Heart left ventricle (tissue), 13 donors: Measurements from ENCODE around the gene VWA3B.

Experiments
- CTCF ChIP-seq, 12 donors: fragments of 200-600 bp; sonication (generic) in 4 of 12; IDR thresholded peaks; one replicate each; pipeline versions ENCODE4 v1.5.0 to v1.8.0; 2018 to 2022; ENCODE audit warnings: antibody characterized with exemption in 12 of 12, mild to moderate bottlenecking in 5 of 12
- POLR2A ChIP-seq, 2 donors: fragments of 450-650 bp; IDR thresholded peaks; one replicate each; pipeline ENCODE4 v1.6.1; 2017; ENCODE audit warnings: antibody characterized with exemption in 2 of 2, mild to moderate bottlenecking in 2 of 2, moderate library complexity in 2 of 2
- donor health status: ischemic (EF 13 %, LVEDD 7.1; RV severe dilation, severe dysfunction).
- donor health status: DM: no; HTN: yes; CAD: no.
- donor health status: DM: no; HTN: no; CAD: no.
- donor health status: ischemic (EF 25% LVEDD 6.9; RV normal size, moderate dysfunction).
- donor health status: ischemic (EF 25% LVEDD 5.7; RV mildly dilated, moderate dysfunction).
- donor health status: ischemic (EF 35%, LVEDD 5.7; RV mildly dilated, moderate dysfunction).
- donor health status: nonischemic (EF 11% LVEDD 7.7; RV severe dilation, severe dysfunction).
- donor health status: DM: yes; HTN: yes; CAD: no.
- donor health status: PGD.
- donor health status: ischemic (EF 29% LVEDD 5.4; RV normal size, mild dysfunction).
- donor health status: nonischemic (EF 23%, LVEDD 6.1; RV moderate dilation, normal function).

GRCh38 chr2:98335271-98335670 lies 248.3 kb downstream of the VWA3B start:
- TF ChIP-seq CTCF (IDR thresholded peaks at IDR 0.05) (no peak), POLR2A (IDR thresholded peaks at IDR 0.05) (no peak)
